K562 (cell line): Measurements from ENCODE around the gene ZNF428. TPM values are rescaled to one million over a fixed set of nuclear protein-coding genes. Genes with fewer than 3 reads are reported as not detected.
A peak's percentile ranks its signal among the peaks of the same experiment; 100 is the strongest.

ENCODE experiments used
- ATAC-seq: fragments of 200-7000 bp; cut with Tn5 transposase; 3 replicates; pipeline ENCODE4 v1.9.1; 2020; ENCODE audit warnings: moderate library complexity
- BruUV-seq: library from RNA; stranded (reverse); fragments of 400-500 nt; replicated peaks from 2 replicates; lab custom pipeline; 2021; lab: Mats Ljungman, UMichigan
- CTCF ChIA-PET: fragments of 300-600 bp; formaldehyde crosslinking; extraction: SDS; loops from one replicate; lab custom pipeline; 2021; ENCODE audit warnings: low intra/inter-chr PET ratio; lab: Yijun Ruan, JAX
- POLR2A ChIA-PET: fragments of 300-600, 350-650 bp; sonication (Branson Sonifier 250); formaldehyde crosslinking; extraction: SDS; loops from one replicate; lab custom pipeline; 2021; ENCODE audit warnings: antibody characterized with exemption, inconsistent platforms; lab: Yijun Ruan, JAX
- DNase-seq, 4 experiments: peaks; one replicate each; pipeline versions ENCODE4 v3.0.0 to v3.0.0-alpha.2; 2011 to 2018; ENCODE audit warnings: low spot score in 3 of 4, mixed read lengths in 3 of 4; ENCODE audit errors: extremely low read depth in 1 of 4
- FAIRE-seq: peaks from 2 replicates; lab custom pipeline; 2011; peaks lifted over from hg19 to GRCh38; lab: Jason Lieb, UNC
- H2AFZ ChIP-seq: 2 replicates; pipeline ENCODE4 v1.6.0; 2011; ENCODE audit warnings: low read depth, low read length, control low read depth, inconsistent platforms
- H3K27ac ChIP-seq: fragments of 200-600 bp; 3 replicates; pipeline ENCODE4 v1.8.0; 2011; ENCODE audit warnings: low read depth, mild to moderate bottlenecking, control low read depth, inconsistent platforms, low read length, moderate library complexity, mixed read lengths; ENCODE audit errors: extremely low read depth
- H3K27me3 ChIP-seq, 2 experiments: fragments of 300-600 bp in 1 of 2; 2 replicates in 1 of 2; 3 replicates in 1 of 2; pipeline versions ENCODE4 v1.6.0 to v1.8.0; 2011; ENCODE audit warnings: inconsistent platforms in 2 of 2, low read length in 2 of 2, mild to moderate bottlenecking in 1 of 2, mixed read lengths in 1 of 2, moderate library complexity in 1 of 2; ENCODE audit not compliant: control insufficient read depth in 2 of 2, insufficient read depth in 2 of 2
- H3K36me3 ChIP-seq: fragments of 300-600 bp; 3 replicates; pipeline ENCODE4 v1.8.0; 2011; ENCODE audit warnings: mild to moderate bottlenecking, low read length, inconsistent platforms; ENCODE audit not compliant: control insufficient read depth, insufficient read depth
- H3K4me1 ChIP-seq, 2 experiments: fragments of 200-600 bp in 1 of 2; replicated peaks in 1 of 2; 2 replicates in 1 of 2; 3 replicates in 1 of 2; pipeline versions ENCODE4 v1.5.1 to v1.8.0; 2011; ENCODE audit warnings: inconsistent platforms in 2 of 2, low read length in 2 of 2, mild to moderate bottlenecking in 1 of 2, mixed read lengths in 1 of 2, moderate library complexity in 1 of 2; ENCODE audit not compliant: control insufficient read depth in 2 of 2, insufficient read depth in 2 of 2
- H3K4me2 ChIP-seq: 2 replicates; pipeline ENCODE4 v1.6.1; 2011; ENCODE audit warnings: low read length, control low read depth, inconsistent platforms, mixed read lengths; ENCODE audit not compliant: insufficient read depth
- H3K4me3 ChIP-seq: fragments of 200-600 bp; sonication (generic), shearing (Covaris generic); 2 replicates; pipeline ENCODE4 v1.5.1; 2016; ENCODE audit warnings: control low read depth, inconsistent platforms
- H3K79me2 ChIP-seq: fragments of 200-600 bp; 3 replicates; pipeline ENCODE4 v1.8.0; 2011; ENCODE audit warnings: low read length, inconsistent platforms; ENCODE audit not compliant: control insufficient read depth, insufficient read depth
- H3K9ac ChIP-seq, 2 experiments: 2 replicates each; pipeline versions ENCODE4 v1.6.0 to v1.6.1; 2011; ENCODE audit warnings: low read depth in 2 of 2, low read length in 2 of 2, control low read depth in 1 of 2, inconsistent platforms in 1 of 2, mild to moderate bottlenecking in 1 of 2, mixed read lengths in 1 of 2; ENCODE audit not compliant: insufficient read depth in 1 of 2
- H3K9me1 ChIP-seq: one replicate; pipeline ENCODE4 v1.6.0; 2011; ENCODE audit warnings: inconsistent platforms, mild to moderate bottlenecking, low read length, moderate library complexity; ENCODE audit not compliant: control insufficient read depth, insufficient read depth
- H3K9me3 ChIP-seq: replicated peaks from 2 replicates; pipeline ENCODE4 v1.5.1; 2011; ENCODE audit warnings: low read depth, low read length, inconsistent platforms; ENCODE audit not compliant: control insufficient read depth, insufficient read depth
- H4K20me1 ChIP-seq: replicated peaks from 2 replicates; pipeline ENCODE4 v1.6.1; 2011; ENCODE audit warnings: low read length, inconsistent platforms, mixed read lengths; ENCODE audit not compliant: control insufficient read depth, insufficient read depth
- ATF4 ChIP-seq: fragments of 450-650 bp; formaldehyde crosslinking; IDR thresholded peaks from 2 replicates; pipeline ENCODE4 v1.4.0; 2022; ENCODE audit warnings: mild to moderate bottlenecking, moderate library complexity
- CCAR2 ChIP-seq: fragments of 200-400 bp; formaldehyde crosslinking; IDR thresholded peaks from 2 replicates; pipeline ENCODE4 v1.6.1; 2017; ENCODE audit warnings: mild to moderate bottlenecking, low read depth, low read length
- FOXM1 ChIP-seq, 2 experiments: fragments of 450-650 bp in 1 of 2; sonication (generic) in 1 of 2; formaldehyde crosslinking in 1 of 2; IDR thresholded peaks; 2 replicates each; pipeline versions ENCODE4 v1.6.1 to v1.9.0; 2017 to 2022; ENCODE audit warnings: low read depth in 2 of 2, mild to moderate bottlenecking in 2 of 2, missing genetic modification reagents in 1 of 2, moderate library complexity in 1 of 2
- KLF13 ChIP-seq: fragments of 450-650 bp; IDR thresholded peaks from 2 replicates; pipeline ENCODE4 v1.6.1; 2016; ENCODE audit warnings: missing genetic modification characterization, low read depth, mild to moderate bottlenecking, missing compliant biosample characterization, moderate library complexity, borderline replicate concordance
- PHB ChIP-seq: fragments of 250-450 bp; sonication (Bioruptor Pico); IDR thresholded peaks from 2 replicates; pipeline ENCODE4 v1.5.0; 2021
- PYGO2 ChIP-seq: fragments of 450-650 bp; IDR thresholded peaks from 2 replicates; pipeline ENCODE4 v1.6.1; 2016; ENCODE audit warnings: mild to moderate bottlenecking, missing genetic modification characterization, moderate library complexity, missing compliant biosample characterization
- SMAD4 ChIP-seq: fragments of 250-450 bp; sonication (Bioruptor Pico); conservative IDR thresholded peaks from 2 replicates; pipeline ENCODE4 v1.8.0; 2021; ENCODE audit warnings: inconsistent platforms, mild to moderate bottlenecking, moderate library complexity
- SMARCA5 ChIP-seq: fragments of 450-650 bp; IDR thresholded peaks from 2 replicates; pipeline ENCODE4 v1.6.1; 2016
- TOE1 ChIP-seq, 2 experiments: fragments of 450-650 bp in 1 of 2; sonication (generic) in 1 of 2; formaldehyde crosslinking in 1 of 2; IDR thresholded peaks; 2 replicates each; pipeline versions ENCODE4 v1.7.1 to v1.8.0; 2016 to 2022; ENCODE audit warnings: borderline replicate concordance in 2 of 2, mild to moderate bottlenecking in 2 of 2, antibody characterized with exemption in 1 of 2, inconsistent platforms in 1 of 2, low read depth in 1 of 2, missing genetic modification reagents in 1 of 2, moderate library complexity in 1 of 2
- TSC22D4 ChIP-seq: fragments of 450-650 bp; IDR thresholded peaks from 2 replicates; pipeline ENCODE4 v1.6.1; 2016; ENCODE audit warnings: missing genetic modification characterization, missing biosample characterization, control low read depth
- ZBTB43 ChIP-seq: sonication (generic); formaldehyde crosslinking; IDR thresholded peaks from 2 replicates; pipeline ENCODE4 v1.8.0; 2023; ENCODE audit warnings: mild to moderate bottlenecking, missing genetic modification reagents
- ZEB2 ChIP-seq: fragments of 450-650 bp; IDR thresholded peaks from 2 replicates; pipeline ENCODE4 v1.6.1; 2016
- ZNF217 ChIP-seq: sonication (generic); formaldehyde crosslinking; IDR thresholded peaks from 2 replicates; pipeline ENCODE4 v1.8.0; 2022; ENCODE audit warnings: mild to moderate bottlenecking, missing genetic modification reagents
- ZNF740 ChIP-seq, 3 experiments: fragments of 200-800 bp in 1 of 3; sonication (Bioruptor generic) in 1 of 3; sonication (generic) in 1 of 3; formaldehyde crosslinking in 1 of 3; IDR thresholded peaks; 2 replicates each; pipeline versions ENCODE4 v1.6.1 to v1.8.0; 2016 to 2022; ENCODE audit warnings: mild to moderate bottlenecking in 2 of 3, missing compliant biosample characterization in 2 of 3, missing genetic modification characterization in 2 of 3, missing genetic modification reagents in 1 of 3
- WGBS: fragments of 100-300 bp; shearing (Covaris generic); methylation state at CpG from one replicate; pipeline ENCODE4 v1.1.6; 2016; ENCODE audit warnings: low coverage, mixed read lengths; ENCODE audit not compliant: insufficient coverage; ENCODE audit errors: missing lambda C conversion rate; 5-methylcytosine and 5-hydroxymethylcytosine counted together
- in situ Hi-C: fragments of 300-500 bp; cut with MboI; formaldehyde crosslinking; loops from 4 replicates; pipeline ENCODE4 v1.15.0; 2018; ENCODE audit warnings: inconsistent platforms, mixed read lengths
- intact Hi-C: fragments of 100-400 bp; cut with micrococcal nuclease; formaldehyde crosslinking; loops from 2 replicates; pipeline ENCODE4 v1.14.2; 2022
- polyA plus RNA-seq, 8 experiments: library from polyadenylated mRNA; depleted of rRNA in 4 of 8; stranded (reverse) in 5 of 8; unstranded in 3 of 8; fragments of >200 nt; fragmentation: Nextera tagmentation in 2 of 8; fragmentation: Illumina TruSeq in 1 of 8; extraction: Ambion mirVana in 2 of 8; extraction: Trizol in 1 of 8; gene quantifications; 2 replicates each; pipeline versions ENCODE4 v1.2.1 to v1.2.3, GENCODE V29; 2011 to 2014; ENCODE audit warnings: inconsistent platforms in 1 of 8, missing spikeins in 1 of 8
- total RNA-seq, 7 experiments: library from RNA; depleted of rRNA in 6 of 7; stranded (reverse); fragments of >200 nt in 6 of 7; fragmentation: Illumina TruSeq in 2 of 7; extraction: Trizol in 2 of 7; gene quantifications; 2 replicates each; pipeline versions ENCODE4 v1.2.1 to v1.2.3, GENCODE V29; 2011 to 2021; ENCODE audit warnings: low replicate concordance in 1 of 7

Gene ZNF428
- total and polyA plus RNA-seq, 9 of the 15 experiments (the other 6 are each of a cell fraction or from before 2014, with no cell fraction given): 0.15 to 85.7 (median 15.9) TPM

- no peak for TF ChIP-seq TSC22D4 (tag)
- TF ChIP-seq KLF13: no peak
- TF ChIP-seq ZNF740 (CRISPR knock-in tag; IDR thresholded peaks at IDR 0.05): no peak
- no peak for TF ChIP-seq ZNF740 (tag; IDR thresholded peaks at IDR 0.05)
- TF ChIP-seq, all 486 proteins: peak for 0
Measured at GRCh38 chr19:43586346-43586745, 33.1 kb downstream of the ZNF428 start (continued).

- Histone ChIP-seq H3K79me2 (no peaks in the 10 kb centered on the region), H3K4me3 (no peak overlapping the region), H3K9me3 (no peaks in the 10 kb centered on the region), H3K27me3 (no peaks in the 10 kb centered on the region), H3K4me2 (no peak overlapping the region), H3K9me1 (no peaks in the 10 kb centered on the region), H3K27ac (peak overlapping the region; percentile 45; the same call in 1 of the 3 replicates), H3K36me3 (no peaks in the 10 kb centered on the region), H3K4me1 (peaks cover 10 to 13% of the 10 kb centered on the region in 2 experiments; a peak in 4 of 5 replicates), H2AFZ (0 out of 2 replicates have a peak overlapping the region, but pooled peaks have one; percentile 26), H4K20me1 (no peaks in the 10 kb centered on the region), H3K9ac (0 out of 4 replicates have a peak overlapping the region, but pooled peaks of 1 of the 2 experiments have one; percentile 10)
- intact Hi-C loops (no loop called here), in situ Hi-C loops (no loop called here)
- ChIA-PET POLR2A (interaction anchor here (0.7 to 1.2 kb wide), 2 partner anchors 10 to 11 kb away, joined by 3 read pairs; partner anchors contain the start of gene XRCC1), CTCF (no interaction called here)
- FAIRE-seq (peak; percentile 42), DNase-seq (no peak), ATAC-seq (no peak)
- no TSS peak for BruUV-seq
- 100% methylated on average over 1 of the region's 1 CpG for WGBS
- TF ChIP-seq ZEB2 (no peak), ZNF217 (CRISPR knock-in tag) (no peak), ATF4 (CRISPR knock-in tag) (no peak), SMAD4 (no peak), TOE1 (IDR thresholded peaks at IDR 0.05; ENCODE audit: borderline replicate concordance) (no peak), TOE1 (CRISPR knock-in tag; IDR thresholded peaks at IDR 0.05; ENCODE audit: borderline replicate concordance, low read depth) (no peak), ZBTB43 (CRISPR knock-in tag) (no peak), PHB (CRISPR knock-in tag) (no peak), FOXM1 (IDR thresholded peaks at IDR 0.05; ENCODE audit: low read depth) (no peak), FOXM1 (CRISPR knock-in tag; IDR thresholded peaks at IDR 0.05; ENCODE audit: low read depth) (no peak), CCAR2 (no peak), PYGO2 (tag) (no peak), KLF13 (no peak), SMARCA5 (no peak)
Measured at GRCh38 chr19:43584484-43584883, 34.9 kb downstream of the ZNF428 start.
